ENCODE results near the gene SPANXN4. TPM values are rescaled to one million over a fixed set of nuclear protein-coding genes. Genes with fewer than 3 reads are reported as not detected.

Gene SPANXN4
- total RNA-seq, 2 experiments from 2014 or later, result not detected

- CTCF ChIA-PET, result no interaction called here
- POLR2A ChIA-PET, result no interaction called here
These were observed 55.5 kb downstream of the SPANXN4 start for GRCh38 chrX:143081231-143081630.

GRCh38 chrX:143082537-143082936, 56.8 kb downstream of the SPANXN4 start:
- H3K9me3 Mint-ChIP-seq, result peaks cover 7% of the 10 kb centered on the region
- H3K4me1 Mint-ChIP-seq (ENCODE audit: low read depth), result no peaks in the 10 kb centered on the region
- no peak overlapping the region for H3K4me3 Mint-ChIP-seq
- POLR2A ChIA-PET, result no interaction called here
- no peaks in the 10 kb centered on the region for H3K27me3 Mint-ChIP-seq
- no peak overlapping the region for H3K27ac Mint-ChIP-seq
- H3K36me3 Mint-ChIP-seq, result no peaks in the 10 kb centered on the region
- intact Hi-C loops (cut with micrococcal nuclease), result no loop called here
- CTCF ChIA-PET, result no interaction called here
- DNase-seq, result no peak

More at GRCh38 chrX:143081231-143081630, 55.5 kb downstream of the SPANXN4 start:
- DNase-seq, result no peak
- peaks cover 7% of the 10 kb centered on the region for H3K9me3 Mint-ChIP-seq
- H3K27me3 Mint-ChIP-seq, result no peaks in the 10 kb centered on the region
- no peaks in the 10 kb centered on the region for H3K36me3 Mint-ChIP-seq
- no peak overlapping the region for H3K27ac Mint-ChIP-seq
- intact Hi-C loops (cut with micrococcal nuclease), result no loop called here
- H3K4me1 Mint-ChIP-seq (ENCODE audit: low read depth), result no peaks in the 10 kb centered on the region
- no peak overlapping the region for H3K4me3 Mint-ChIP-seq
